Measurements from ENCODE around the gene ADAM17. TPM values are rescaled to one million over a fixed set of nuclear protein-coding genes. Genes with fewer than 3 reads are reported as not detected.

The ADAM17 gene
- 28.9 and 29.1 TPM in 2 replicates for total RNA-seq

DNA sequence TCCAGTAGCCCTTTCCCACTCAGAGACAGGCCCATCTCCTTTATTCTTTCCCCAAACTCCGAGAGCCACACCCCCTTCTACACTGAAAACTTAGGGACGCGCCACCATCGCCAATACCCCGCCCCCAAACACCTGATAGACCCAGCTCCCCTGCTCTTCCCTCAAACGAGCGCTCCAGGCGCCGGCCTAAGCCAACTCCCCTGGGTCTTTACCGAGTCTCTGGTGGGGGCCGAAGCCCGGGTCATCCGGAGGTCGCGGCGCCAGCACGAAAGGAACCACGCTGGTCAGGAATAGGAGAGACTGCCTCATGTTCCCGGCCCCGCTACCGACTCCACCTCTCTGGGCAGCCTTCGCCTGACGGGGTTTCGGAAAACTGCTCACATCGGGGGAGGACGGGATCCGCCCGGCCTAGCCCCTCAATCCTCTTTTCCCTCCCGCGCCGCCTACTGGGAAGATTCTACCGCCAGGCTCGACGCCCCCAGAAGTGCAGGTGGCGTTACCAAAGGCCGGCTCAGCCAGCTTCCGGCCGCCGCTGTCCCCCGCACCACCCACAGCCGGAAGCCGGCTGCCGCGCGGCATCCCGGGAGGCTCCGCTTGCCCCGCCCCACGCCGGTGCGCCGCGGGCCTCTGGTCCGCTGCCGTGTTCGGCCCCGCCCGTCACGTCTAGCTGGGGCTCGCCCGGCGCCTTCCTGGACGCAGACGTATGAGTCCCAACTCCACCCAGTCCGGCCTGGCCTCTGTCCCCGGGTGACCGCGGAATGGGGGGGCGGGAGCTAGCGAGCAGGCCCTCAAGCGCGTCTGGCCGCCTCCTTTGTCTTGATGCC lies at the start of gene ADAM17:
ADAM17 (minus strand) TSS at position 534 of the 824 bp plus-strand sequence; CDS start at position 309, 225 bp downstream.

DNA sequence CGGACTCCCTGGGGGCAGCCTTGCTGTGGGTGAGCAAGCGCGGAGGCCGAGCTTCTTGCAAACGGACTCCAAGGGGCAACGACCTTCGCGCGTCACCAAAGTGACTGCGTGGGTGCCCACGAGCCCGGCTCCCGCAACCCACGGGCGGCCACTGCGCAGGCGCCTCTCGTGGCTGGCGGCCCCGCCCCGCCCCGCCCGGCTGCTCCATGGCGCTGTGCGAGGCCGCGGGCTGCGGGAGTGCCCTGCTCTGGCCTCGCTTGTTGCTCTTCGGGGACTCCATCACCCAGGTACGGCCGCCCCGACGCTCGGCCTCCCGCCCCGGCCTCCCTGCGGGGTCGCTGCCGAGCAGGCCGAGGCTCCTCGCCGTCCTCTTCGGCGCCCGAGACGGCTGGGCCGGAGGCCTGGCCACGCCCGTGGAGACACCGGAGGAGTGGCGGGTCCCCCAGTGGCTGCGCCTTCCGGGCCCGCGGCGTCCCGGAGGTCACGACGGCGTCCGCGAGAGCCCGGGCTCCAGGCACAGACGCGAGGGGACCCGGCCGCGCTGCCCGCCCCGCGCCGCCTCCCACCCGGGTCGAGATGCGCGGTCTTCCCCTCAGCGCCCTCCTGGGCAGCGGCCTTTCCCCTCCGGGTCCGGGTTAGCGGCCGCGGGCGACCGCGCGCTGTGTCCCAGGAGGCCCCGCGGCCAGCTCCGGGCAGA lies 81.1 kb downstream of the ADAM17 start, which contains the start of gene IAH1:
IAH1 (plus strand) TSS at position 191 of the 697 bp plus-strand sequence; CDS start at position 207, 16 bp downstream.

Other genes starting within 250 kb of the ADAM17 start
- gene ITGB1BP1, start 132.3 kb downstream of the ADAM17 start, total RNA-seq, result 93.3 and 99.4 TPM in 2 replicates
- gene CPSF3, start 132.2 kb downstream of the ADAM17 start, total RNA-seq, result 37.7 and 48.1 TPM in 2 replicates
- 44.8 and 49.6 TPM in 2 replicates for gene IAH1, start 81.3 kb downstream of the ADAM17 start, total RNA-seq
- gene YWHAQ, start 75.2 kb upstream of the ADAM17 start, total RNA-seq, result 353 and 380 TPM in 2 replicates